DLD1 (cell line): Measurements from ENCODE around the gene CENPB.
"Not testable (repeated sequence)": the region's sequence is repeated elsewhere in the genome, so short reads cannot be mapped to it uniquely, and the experiment has no call there.

Source experiments
- in situ Hi-C: cut with HindIII; loops from 2 replicates; pipeline ENCODE4 v1.10.0; 2017; ENCODE audit warnings: low sequenced_read_pairs

Gene CENPB

GRCh38 chr20:3786665-3787323 is at the start of gene CENPB:
CENPB (minus strand) TSS chr20:3786740; CDS start chr20:3786483, 257 bp downstream.
- in situ Hi-C loops, result no loop called here

GRCh38 chr20:3836132-3836531 is 49.6 kb upstream of the CENPB start:
- in situ Hi-C loops, result no loop called here

GRCh38 chr20:3829891-3830290 is 43.4 kb upstream of the CENPB start:
- in situ Hi-C loops, result not testable (repeated sequence)

- in situ Hi-C loops, result no loop called here
Observed at GRCh38 chr20:3828798-3829197, 42.3 kb upstream of the CENPB start.

GRCh38 chr20:3826420-3826819 is 39.9 kb upstream of the CENPB start:
- in situ Hi-C loops, result no loop called here

GRCh38 chr20:3825526-3825925 is 39.0 kb upstream of the CENPB start:
- in situ Hi-C loops, result no loop called here

GRCh38 chr20:3823881-3824280 is 37.3 kb upstream of the CENPB start:
- in situ Hi-C loops, result no loop called here

GRCh38 chr20:3821996-3822395 is 35.5 kb upstream of the CENPB start:
- in situ Hi-C loops, result no loop called here

GRCh38 chr20:3820901-3821727 is 34.6 kb upstream of the CENPB start:
- in situ Hi-C loops, result no loop called here

- in situ Hi-C loops, result no loop called here
Observed at GRCh38 chr20:3820048-3820900, 33.7 kb upstream of the CENPB start, which contains the start of gene AP5S1. AP5S1 (plus strand) TSS chr20:3820547; CDS start chr20:3822118, 1,571 bp downstream.

GRCh38 chr20:3819411-3820047 is 33.0 kb upstream of the CENPB start:
- in situ Hi-C loops, result no loop called here

GRCh38 chr20:3818155-3819151 is 31.9 kb upstream of the CENPB start:
- in situ Hi-C loops, result no loop called here

- in situ Hi-C loops, result no loop called here
Observed at GRCh38 chr20:3815703-3816315, 29.3 kb upstream of the CENPB start.

GRCh38 chr20:3814928-3815495 is 28.5 kb upstream of the CENPB start:
- in situ Hi-C loops, result no loop called here

GRCh38 chr20:3813848-3814581 is 27.5 kb upstream of the CENPB start:
- in situ Hi-C loops, result no loop called here

- in situ Hi-C loops, result no loop called here
Observed at GRCh38 chr20:3812975-3813847, 26.7 kb upstream of the CENPB start.

- in situ Hi-C loops, result no loop called here
Observed at GRCh38 chr20:3812259-3812681, 25.7 kb upstream of the CENPB start.
